ENCODE results near the gene PBLD. TPM values are rescaled to one million over a fixed set of nuclear protein-coding genes. Genes with fewer than 3 reads are reported as not detected.

PBLD gene
- total RNA-seq, 2 donors from 2014 or later = 2.7 to 4.5 TPM

DNA sequence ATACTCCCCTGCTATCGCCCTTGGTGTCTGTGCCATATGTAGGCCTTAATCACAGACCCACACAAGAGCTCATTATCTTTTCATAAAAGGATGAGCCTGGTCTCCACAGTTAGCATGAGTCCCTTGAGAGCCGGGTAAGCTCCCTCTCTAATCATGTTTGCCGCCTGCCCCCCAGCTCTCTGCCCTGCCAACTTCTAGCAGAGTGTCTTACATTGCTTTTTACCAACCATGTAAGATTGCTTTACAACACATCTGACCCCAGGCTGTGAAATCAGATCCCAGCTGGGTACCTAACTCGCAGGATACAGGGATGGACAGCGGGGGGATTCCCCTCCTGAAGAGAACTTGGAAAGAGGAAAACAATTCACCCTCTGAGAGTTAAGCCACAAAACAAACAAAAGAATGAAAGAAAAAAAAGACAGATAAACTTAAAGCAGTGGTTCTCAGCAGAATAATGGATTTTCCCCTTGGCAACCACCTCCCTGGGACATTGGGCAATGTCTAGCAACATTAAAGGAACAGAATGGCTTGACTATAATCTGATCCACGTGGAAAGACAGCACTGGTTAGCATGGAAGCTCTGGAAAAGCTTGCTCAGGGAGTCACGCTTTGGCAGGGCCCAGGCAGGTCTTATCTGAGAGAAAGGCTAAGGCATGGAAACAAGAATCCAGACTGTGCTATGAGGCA, 61.4 kb downstream of the PBLD start:
- Histone ChIP-seq H3K4me1 (no peaks in the 10 kb centered on the region), H3K27me3 (no peaks in the 10 kb centered on the region), H3K9me3 (no peaks in the 10 kb centered on the region), H3K36me3 (no peaks in the 10 kb centered on the region), H3K4me3 (no peak overlapping the region), H3K27ac (no peak overlapping the region)
- TF ChIP-seq, protein P1, sequence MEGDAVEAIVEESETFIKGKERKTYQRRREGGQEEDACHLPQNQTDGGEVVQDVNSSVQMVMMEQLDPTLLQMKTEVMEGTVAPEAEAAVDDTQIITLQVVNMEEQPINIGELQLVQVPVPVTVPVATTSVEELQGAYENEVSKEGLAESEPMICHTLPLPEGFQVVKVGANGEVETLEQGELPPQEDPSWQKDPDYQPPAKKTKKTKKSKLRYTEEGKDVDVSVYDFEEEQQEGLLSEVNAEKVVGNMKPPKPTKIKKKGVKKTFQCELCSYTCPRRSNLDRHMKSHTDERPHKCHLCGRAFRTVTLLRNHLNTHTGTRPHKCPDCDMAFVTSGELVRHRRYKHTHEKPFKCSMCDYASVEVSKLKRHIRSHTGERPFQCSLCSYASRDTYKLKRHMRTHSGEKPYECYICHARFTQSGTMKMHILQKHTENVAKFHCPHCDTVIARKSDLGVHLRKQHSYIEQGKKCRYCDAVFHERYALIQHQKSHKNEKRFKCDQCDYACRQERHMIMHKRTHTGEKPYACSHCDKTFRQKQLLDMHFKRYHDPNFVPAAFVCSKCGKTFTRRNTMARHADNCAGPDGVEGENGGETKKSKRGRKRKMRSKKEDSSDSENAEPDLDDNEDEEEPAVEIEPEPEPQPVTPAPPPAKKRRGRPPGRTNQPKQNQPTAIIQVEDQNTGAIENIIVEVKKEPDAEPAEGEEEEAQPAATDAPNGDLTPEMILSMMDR (IDR thresholded peaks at IDR 0.05) = no peak
- DNase-seq (ENCODE audit: low spot score) = no peak

DNA sequence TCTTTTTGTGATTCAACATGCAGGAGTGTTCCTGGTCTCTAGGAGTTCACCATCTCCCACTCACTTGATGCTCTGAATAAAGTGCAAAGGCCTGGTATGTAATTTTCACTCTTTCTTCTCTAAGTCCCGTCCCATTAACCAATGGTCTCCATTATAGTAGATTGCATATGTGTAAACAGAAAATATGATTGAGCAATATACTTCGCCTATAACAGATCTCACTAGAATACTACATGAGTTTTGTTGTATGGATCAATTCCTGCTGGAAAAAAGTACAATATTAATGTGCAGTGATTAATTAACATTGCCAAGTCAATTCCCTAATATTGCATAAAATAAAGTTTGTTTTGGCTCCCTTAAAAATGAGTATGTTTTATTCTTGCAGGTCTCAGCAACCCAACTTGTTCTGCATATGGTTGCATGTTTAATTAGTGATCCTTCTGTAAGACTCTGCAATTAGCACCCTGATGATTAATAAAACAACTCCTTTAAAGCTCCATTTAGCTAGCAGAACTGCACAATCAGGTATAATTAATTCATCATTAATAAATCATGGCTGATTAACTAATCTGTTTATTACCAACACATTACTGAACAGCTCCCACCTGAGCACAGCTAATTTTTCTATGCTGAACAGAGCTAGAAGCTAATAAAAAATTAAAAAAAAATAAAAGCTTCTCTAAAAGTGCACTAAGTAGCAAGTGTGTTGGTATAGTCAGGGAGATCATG, 63.0 kb downstream of the PBLD start:
- no peak overlapping the region for H3K4me3 ChIP-seq
- no peaks in the 10 kb centered on the region for H3K27me3 ChIP-seq
- H3K27ac ChIP-seq = no peak overlapping the region
- TF ChIP-seq, protein P1 (IDR thresholded peaks at IDR 0.05) = no peak
- no peak for DNase-seq (ENCODE audit: low spot score)
- H3K4me1 ChIP-seq = no peaks in the 10 kb centered on the region
- no peaks in the 10 kb centered on the region for H3K36me3 ChIP-seq
- H3K9me3 ChIP-seq = no peaks in the 10 kb centered on the region

DNA sequence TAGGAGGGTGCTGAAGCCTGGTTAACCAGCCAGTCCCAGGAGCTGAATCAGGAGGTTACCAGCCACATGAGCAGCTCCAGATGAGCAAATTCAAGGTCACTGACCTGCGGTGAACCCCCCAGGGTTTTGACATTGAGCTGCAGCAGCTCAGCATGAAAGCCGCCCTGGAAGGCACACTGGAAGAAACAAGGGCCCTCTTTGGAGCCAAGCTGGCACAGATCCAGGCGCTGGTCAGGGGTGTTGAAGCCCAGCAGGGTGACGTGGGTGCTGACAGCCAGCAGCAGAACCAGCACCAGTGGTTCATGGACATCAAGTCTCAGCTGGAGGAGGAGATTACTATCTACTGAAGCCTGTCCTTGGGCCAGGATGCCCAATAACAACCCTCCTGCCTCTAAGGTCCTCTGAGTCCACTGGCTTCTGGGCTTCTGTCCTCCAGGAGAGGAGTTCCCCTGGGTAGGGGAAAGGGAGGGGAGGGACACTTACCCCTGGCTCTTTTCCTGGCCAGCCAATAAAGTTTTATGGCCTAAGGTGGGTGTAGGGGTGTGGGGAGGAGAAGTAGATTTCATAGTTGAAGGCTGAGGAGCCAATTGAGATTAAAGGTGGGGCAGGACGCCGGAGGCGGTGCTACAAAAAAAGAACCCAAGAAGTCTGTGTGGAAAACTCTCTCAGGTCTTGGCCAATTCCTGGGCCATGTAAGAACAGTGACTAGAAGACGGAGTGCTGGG, 71.4 kb downstream of the PBLD start:
- Histone ChIP-seq H3K27ac (no peak overlapping the region), H3K9me3 (no peaks in the 10 kb centered on the region), H3K36me3 (no peaks in the 10 kb centered on the region), H3K4me3 (no peak overlapping the region), H3K4me1 (no peaks in the 10 kb centered on the region), H3K27me3 (no peaks in the 10 kb centered on the region)
- no peak for DNase-seq (ENCODE audit: low spot score)
- TF ChIP-seq, protein P1 (IDR thresholded peaks at IDR 0.05) = no peak

DNA sequence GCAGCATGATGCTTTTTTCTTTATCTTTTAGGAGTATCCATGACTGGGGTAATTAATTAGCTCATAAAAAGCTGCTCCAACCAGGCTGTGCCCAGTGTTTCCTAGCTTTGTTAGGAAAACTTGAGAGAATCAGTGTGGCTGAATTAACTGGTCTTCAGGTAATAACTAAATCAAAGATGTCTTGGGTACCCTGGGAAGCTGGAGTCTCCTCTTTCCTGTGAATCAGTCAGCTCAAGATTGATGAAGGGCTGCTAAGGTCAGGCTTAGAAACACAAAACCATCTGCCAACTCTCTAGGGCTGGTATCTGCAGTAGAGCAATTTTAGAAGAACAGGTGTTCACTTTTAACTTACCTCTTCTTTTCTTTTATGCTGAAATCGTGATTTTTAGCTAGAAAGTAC, 79.4 kb downstream of the PBLD start:
- Histone ChIP-seq H3K36me3 (no peaks in the 10 kb centered on the region), H3K27ac (no peak overlapping the region), H3K27me3 (no peaks in the 10 kb centered on the region), H3K4me3 (no peak overlapping the region), H3K4me1 (no peaks in the 10 kb centered on the region), H3K9me3 (no peaks in the 10 kb centered on the region)
- TF ChIP-seq, protein P1 (IDR thresholded peaks at IDR 0.05) = no peak
- DNase-seq (ENCODE audit: low spot score) = no peak

DNA sequence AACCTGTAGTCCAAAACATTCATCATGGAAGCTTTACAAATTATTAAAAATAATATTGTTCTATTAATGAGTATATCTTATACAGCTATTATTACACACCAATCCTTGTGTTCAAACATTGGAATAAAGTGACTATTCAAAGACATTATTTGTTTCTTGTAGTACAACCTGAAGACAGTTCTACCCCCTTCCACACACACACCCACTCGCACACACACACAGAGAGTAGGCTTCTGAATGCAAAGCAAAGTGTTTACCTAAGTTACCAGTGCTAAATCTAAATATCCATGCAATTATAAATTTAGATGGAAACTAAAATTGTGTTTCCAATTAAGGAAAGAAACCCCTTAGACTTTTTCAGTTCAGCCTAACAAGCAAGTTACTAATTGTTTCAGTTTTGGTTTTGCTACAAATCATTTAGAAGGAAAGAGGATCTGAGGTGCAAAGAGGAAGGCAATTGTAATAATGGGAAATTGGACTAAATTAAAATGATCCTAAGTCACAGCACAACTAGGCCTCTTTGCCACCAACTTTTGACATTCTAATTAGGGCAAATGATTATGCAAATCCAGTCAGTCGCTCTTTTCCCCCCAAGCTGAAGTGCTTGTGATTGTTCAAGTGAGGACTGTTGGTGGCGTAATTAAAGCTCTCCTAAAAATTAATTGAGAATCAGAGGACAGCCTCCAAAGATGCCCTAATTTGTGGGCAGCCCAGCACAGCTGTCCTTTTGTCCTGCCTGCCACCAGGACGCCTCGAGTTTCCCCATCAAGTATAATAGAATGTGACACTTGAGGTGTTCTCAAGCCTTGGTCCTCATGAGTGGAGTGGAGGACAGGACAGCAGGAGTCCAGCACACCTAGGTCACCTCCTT, 80.9 kb downstream of the PBLD start:
- Histone ChIP-seq H3K27me3 (no peaks in the 10 kb centered on the region), H3K4me1 (no peaks in the 10 kb centered on the region), H3K27ac (no peak overlapping the region), H3K36me3 (no peaks in the 10 kb centered on the region), H3K4me3 (no peak overlapping the region), H3K9me3 (no peaks in the 10 kb centered on the region)
- DNase-seq (ENCODE audit: low spot score) = no peak
- TF ChIP-seq, protein P1 (IDR thresholded peaks at IDR 0.05) = no peak

All from right atrium auricular region (tissue), 2 donors.